Ecto neural progenitor cell (in vitro differentiated cells): Measurements from ENCODE around the gene RMC1.
"Not testable (repeated sequence)": the region's sequence is repeated elsewhere in the genome, so short reads cannot be mapped to it uniquely, and the experiment has no call there.

Source experiments
- DNase-seq: peaks from one replicate; pipeline ENCODE4 v3.0.0-alpha.2; 2018; ENCODE audit warnings: low spot score

Gene RMC1

GRCh38 chr18:23532848-23533247, 29.5 kb downstream of the RMC1 start:
- DNase-seq, result no peak

- no peak for DNase-seq
Observed at GRCh38 chr18:23534276-23534675, 31.0 kb downstream of the RMC1 start.

GRCh38 chr18:23536204-23536603, 32.9 kb downstream of the RMC1 start:
- DNase-seq, result no peak

- no peak for DNase-seq
Observed at GRCh38 chr18:23537274-23537673, 34.0 kb downstream of the RMC1 start.

GRCh38 chr18:23538001-23538400, 34.7 kb downstream of the RMC1 start:
- no peak for DNase-seq

GRCh38 chr18:23538870-23539269, 35.6 kb downstream of the RMC1 start:
- no peak for DNase-seq

- DNase-seq, result no peak
Observed at GRCh38 chr18:23539296-23539695, 36.0 kb downstream of the RMC1 start.

- no peak for DNase-seq
Observed at GRCh38 chr18:23539911-23540525, 36.7 kb downstream of the RMC1 start.

GRCh38 chr18:23540867-23541266, 37.6 kb downstream of the RMC1 start:
- DNase-seq, result no peak

GRCh38 chr18:23541349-23542093, 38.2 kb downstream of the RMC1 start:
- DNase-seq, result no peak

GRCh38 chr18:23542461-23542860, 39.1 kb downstream of the RMC1 start:
- DNase-seq, result no peak

- no peak for DNase-seq
Observed at GRCh38 chr18:23545247-23545789, 42.0 kb downstream of the RMC1 start.

GRCh38 chr18:23547306-23547705, 44.0 kb downstream of the RMC1 start:
- no peak for DNase-seq

- no peak for DNase-seq
Observed at GRCh38 chr18:23547846-23548245, 44.5 kb downstream of the RMC1 start.

- DNase-seq, result no peak
Observed at GRCh38 chr18:23548275-23548674, 45.0 kb downstream of the RMC1 start.

- DNase-seq, result no peak
Observed at GRCh38 chr18:23548719-23549118, 45.4 kb downstream of the RMC1 start.

GRCh38 chr18:23550898-23551297, 47.6 kb downstream of the RMC1 start:
- no peak for DNase-seq

- DNase-seq, result no peak
Observed at GRCh38 chr18:23551978-23552377, 48.7 kb downstream of the RMC1 start.

GRCh38 chr18:23552505-23552904, 49.2 kb downstream of the RMC1 start:
- no peak for DNase-seq

GRCh38 chr18:23553887-23554286, 50.6 kb downstream of the RMC1 start:
- no peak for DNase-seq

- DNase-seq, result no peak
Observed at GRCh38 chr18:23556145-23556780, 53.0 kb downstream of the RMC1 start.

GRCh38 chr18:23557511-23557910, 54.2 kb downstream of the RMC1 start:
- DNase-seq, result not testable (repeated sequence)

- no peak for DNase-seq
Observed at GRCh38 chr18:23560186-23560585, 56.9 kb downstream of the RMC1 start.
